ENCODE measurements around the gene SMPD2.

Gene SMPD2

GRCh38 chr6:109448615-109449014 is 8.1 kb downstream of the SMPD2 start:
- no peaks in the 10 kb centered on the region for H3K9me3 ChIP-seq (ENCODE audit: control insufficient read depth, low read length)
- H3K9ac ChIP-seq (ENCODE audit: low read length) = no peak overlapping the region
- H3K36me3 ChIP-seq (ENCODE audit: control insufficient read depth, insufficient read depth, low read length) = peaks cover 4% of the 10 kb centered on the region
- H3K4me1 ChIP-seq (ENCODE audit: control insufficient read depth, insufficient read depth, low read length) = peaks cover 13% of the 10 kb centered on the region
- H3K4me3 ChIP-seq (ENCODE audit: low read length) = no peak overlapping the region
- H3K27me3 ChIP-seq (ENCODE audit: control insufficient read depth, insufficient read depth, low read length) = no peaks in the 10 kb centered on the region

DNA sequence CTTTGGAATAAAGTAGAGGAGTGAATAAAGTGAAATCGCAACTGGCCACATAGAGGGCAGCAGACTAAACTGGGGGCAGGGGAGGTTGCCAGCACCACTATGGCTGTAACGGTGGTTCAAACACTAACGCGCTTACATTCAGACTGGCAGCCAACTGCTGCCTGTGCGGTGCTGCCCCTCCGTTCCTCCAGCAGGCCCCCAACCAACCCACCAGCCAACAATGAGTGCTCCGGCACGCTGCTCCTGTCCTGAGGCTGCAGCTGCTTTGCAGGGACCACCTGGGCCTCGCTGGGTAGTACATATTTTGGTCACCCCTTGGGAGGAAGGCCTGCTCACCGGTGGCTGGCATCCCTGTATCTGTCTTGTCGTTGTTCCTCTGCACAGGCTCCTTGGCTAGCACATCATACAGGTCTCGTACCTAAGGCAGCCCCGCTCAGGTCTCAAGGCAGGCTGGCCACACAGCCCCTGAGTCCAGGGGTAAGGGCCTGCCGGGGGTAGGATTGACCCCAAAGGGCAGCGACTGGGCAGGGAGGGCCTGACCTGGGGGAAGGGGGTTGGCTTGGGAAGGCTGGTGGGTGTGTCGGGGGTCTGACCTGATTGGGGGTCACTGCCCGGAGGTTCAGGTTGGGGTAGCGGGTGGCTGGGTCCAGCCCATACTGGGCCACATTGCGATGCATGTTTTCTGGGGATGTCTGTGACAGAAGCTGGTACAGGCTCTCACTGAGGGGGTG is 8.7 kb downstream of the SMPD2 start:
- no peak overlapping the region for H3K4me3 ChIP-seq (ENCODE audit: low read length)
- H3K27me3 ChIP-seq (ENCODE audit: control insufficient read depth, insufficient read depth, low read length) = no peaks in the 10 kb centered on the region
- H3K36me3 ChIP-seq (ENCODE audit: control insufficient read depth, insufficient read depth, low read length) = peaks cover 4% of the 10 kb centered on the region
- H3K4me1 ChIP-seq (ENCODE audit: control insufficient read depth, insufficient read depth, low read length) = peaks cover 18% of the 10 kb centered on the region
- H3K9me3 ChIP-seq (ENCODE audit: control insufficient read depth, low read length) = no peaks in the 10 kb centered on the region
- H3K9ac ChIP-seq (ENCODE audit: low read length) = no peak overlapping the region

DNA sequence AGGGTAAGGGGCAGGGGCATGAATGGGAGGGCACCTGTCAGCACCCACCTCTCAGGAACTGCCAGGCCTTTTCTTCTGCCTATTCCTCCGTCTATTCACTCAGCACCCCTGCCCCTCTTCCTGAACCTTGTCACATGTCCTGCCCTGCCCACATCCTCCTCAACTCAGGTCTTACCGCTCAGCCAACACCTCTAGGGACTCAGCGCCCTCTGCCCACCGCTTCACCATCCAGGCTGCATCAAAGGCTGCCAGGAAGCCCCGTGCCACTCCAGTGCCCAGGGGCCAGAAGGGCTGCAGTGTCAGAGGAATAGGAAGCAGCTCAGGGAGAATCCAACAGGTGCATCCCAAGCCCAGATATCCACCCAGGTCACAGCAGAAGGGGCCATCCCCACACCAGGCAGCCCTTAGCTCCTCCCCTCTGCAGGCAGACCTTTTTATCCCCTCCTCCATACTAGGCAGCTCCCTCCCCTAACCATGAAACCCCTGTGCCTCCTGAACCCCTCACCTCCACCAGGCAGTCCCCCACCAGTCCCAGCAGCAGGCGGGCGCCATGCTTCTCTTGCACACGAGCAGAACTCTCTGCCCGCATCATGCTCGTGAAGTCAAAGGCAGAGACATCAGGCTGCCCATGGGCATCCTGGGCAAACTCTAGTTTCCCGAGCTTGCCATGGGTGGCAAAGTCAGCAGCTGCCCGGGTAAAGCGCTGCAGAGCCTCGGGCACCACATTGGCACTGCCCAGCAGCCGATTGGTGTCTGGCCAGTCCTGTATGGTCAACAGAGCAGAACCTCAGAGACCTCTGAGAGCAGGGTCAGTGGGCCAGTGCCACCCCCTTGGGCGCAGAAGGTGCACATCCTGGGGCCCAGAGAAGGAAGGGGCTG is 9.5 kb downstream of the SMPD2 start:
- Histone ChIP-seq H3K36me3 (ENCODE audit: control insufficient read depth, insufficient read depth, low read length) (peaks cover 4% of the 10 kb centered on the region), H3K4me3 (ENCODE audit: low read length) (no peak overlapping the region), H3K9ac (ENCODE audit: low read length) (no peak overlapping the region), H3K4me1 (ENCODE audit: control insufficient read depth, insufficient read depth, low read length) (peaks cover 26% of the 10 kb centered on the region), H3K27me3 (ENCODE audit: control insufficient read depth, insufficient read depth, low read length) (no peaks in the 10 kb centered on the region), H3K9me3 (ENCODE audit: control insufficient read depth, low read length) (no peaks in the 10 kb centered on the region)

- peaks cover 4% of the 10 kb centered on the region for H3K36me3 ChIP-seq (ENCODE audit: control insufficient read depth, insufficient read depth, low read length)
- H3K9ac ChIP-seq (ENCODE audit: low read length) = no peak overlapping the region
- H3K27me3 ChIP-seq (ENCODE audit: control insufficient read depth, insufficient read depth, low read length) = no peaks in the 10 kb centered on the region
- H3K4me3 ChIP-seq (ENCODE audit: low read length) = no peak overlapping the region
- H3K4me1 ChIP-seq (ENCODE audit: control insufficient read depth, insufficient read depth, low read length) = peaks cover 25% of the 10 kb centered on the region
- H3K9me3 ChIP-seq (ENCODE audit: control insufficient read depth, low read length) = no peaks in the 10 kb centered on the region
Measured at GRCh38 chr6:109450801-109451200, 10.3 kb downstream of the SMPD2 start.

DNA sequence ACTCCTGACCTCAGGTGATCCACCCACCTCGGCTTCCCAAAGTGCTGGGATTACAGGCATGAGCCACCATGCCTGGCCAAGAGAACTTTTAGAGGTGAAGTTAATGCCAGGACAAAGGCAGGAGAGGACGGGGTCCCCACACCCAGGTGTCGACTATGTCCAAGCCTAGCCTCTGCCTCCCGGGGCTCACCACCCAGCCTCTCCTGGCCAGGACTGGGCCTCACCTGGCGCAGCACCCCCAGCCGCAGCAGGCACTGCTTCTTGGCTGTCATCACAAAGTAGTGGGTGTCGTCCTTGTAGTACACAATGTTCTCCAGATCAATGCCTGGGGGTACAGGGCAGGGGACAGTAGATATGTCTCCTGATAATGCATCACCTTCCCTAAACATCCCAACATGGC is 10.9 kb downstream of the SMPD2 start:
- Histone ChIP-seq H3K27me3 (ENCODE audit: control insufficient read depth, insufficient read depth, low read length) (no peaks in the 10 kb centered on the region), H3K4me1 (ENCODE audit: control insufficient read depth, insufficient read depth, low read length) (peaks cover 22% of the 10 kb centered on the region), H3K9ac (ENCODE audit: low read length) (no peak overlapping the region), H3K4me3 (ENCODE audit: low read length) (no peak overlapping the region), H3K9me3 (ENCODE audit: control insufficient read depth, low read length) (no peaks in the 10 kb centered on the region), H3K36me3 (ENCODE audit: control insufficient read depth, insufficient read depth, low read length) (peaks cover 4% of the 10 kb centered on the region)

- Histone ChIP-seq H3K4me3 (ENCODE audit: low read length) (no peak overlapping the region), H3K27me3 (ENCODE audit: control insufficient read depth, insufficient read depth, low read length) (no peaks in the 10 kb centered on the region), H3K9me3 (ENCODE audit: control insufficient read depth, low read length) (no peaks in the 10 kb centered on the region), H3K9ac (ENCODE audit: low read length) (no peak overlapping the region), H3K4me1 (ENCODE audit: control insufficient read depth, insufficient read depth, low read length) (peaks cover 28% of the 10 kb centered on the region), H3K36me3 (ENCODE audit: control insufficient read depth, insufficient read depth, low read length) (peaks cover 4% of the 10 kb centered on the region)
Measured at GRCh38 chr6:109452181-109452580, 11.7 kb downstream of the SMPD2 start.

- peaks cover 4% of the 10 kb centered on the region for H3K36me3 ChIP-seq (ENCODE audit: control insufficient read depth, insufficient read depth, low read length)
- H3K4me1 ChIP-seq (ENCODE audit: control insufficient read depth, insufficient read depth, low read length) = peaks cover 35% of the 10 kb centered on the region
- H3K9ac ChIP-seq (ENCODE audit: low read length) = no peak overlapping the region
- H3K9me3 ChIP-seq (ENCODE audit: control insufficient read depth, low read length) = no peaks in the 10 kb centered on the region
- no peaks in the 10 kb centered on the region for H3K27me3 ChIP-seq (ENCODE audit: control insufficient read depth, insufficient read depth, low read length)
- no peak overlapping the region for H3K4me3 ChIP-seq (ENCODE audit: low read length)
Measured at GRCh38 chr6:109453156-109453555, 12.6 kb downstream of the SMPD2 start.

DNA sequence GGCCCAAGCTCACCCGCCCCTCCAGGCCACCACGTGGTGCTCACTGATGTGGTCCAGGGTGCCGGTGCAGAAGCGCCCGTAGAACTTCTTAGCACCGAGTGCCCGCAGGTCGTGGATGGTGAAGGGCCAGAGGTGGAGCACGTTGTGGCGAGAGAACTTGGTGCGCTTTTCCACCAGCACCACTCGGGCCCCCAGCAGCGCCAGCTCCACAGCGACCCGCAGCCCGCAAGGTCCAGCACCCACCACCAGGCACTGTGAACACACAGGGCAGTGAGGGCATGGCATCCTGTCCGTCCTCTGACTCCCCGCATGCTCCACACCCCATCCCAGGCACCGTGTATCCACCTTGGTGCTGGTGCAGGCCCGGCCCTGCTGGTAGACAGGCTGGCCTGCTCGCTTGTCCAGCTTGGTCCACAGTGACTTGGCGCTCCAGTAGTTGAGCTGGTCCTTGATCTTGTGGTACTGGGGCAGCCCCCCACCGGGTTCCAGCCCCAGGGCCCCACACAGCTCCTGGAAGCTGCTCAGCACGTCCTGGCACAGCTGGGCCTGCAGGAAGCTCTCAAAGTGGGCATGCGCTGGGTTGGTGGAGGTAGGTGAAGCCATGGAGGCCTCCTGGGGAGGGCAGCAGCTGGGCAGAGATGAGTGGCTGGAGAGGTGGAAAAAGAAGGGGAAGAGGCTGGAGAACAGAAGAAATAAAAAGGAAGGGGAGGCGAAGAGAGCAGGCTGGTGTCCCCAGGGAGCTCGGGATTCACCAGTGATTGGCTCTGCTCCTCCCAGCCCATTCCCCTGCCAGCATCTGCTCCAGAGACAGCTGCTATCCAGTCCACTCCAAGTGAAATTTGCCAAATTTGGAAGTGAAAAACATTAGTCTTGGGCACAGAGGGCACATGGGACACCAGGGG is 13.3 kb downstream of the SMPD2 start:
- Histone ChIP-seq H3K4me3 (ENCODE audit: low read length) (no peak overlapping the region), H3K36me3 (ENCODE audit: control insufficient read depth, insufficient read depth, low read length) (peaks cover 4% of the 10 kb centered on the region), H3K9ac (ENCODE audit: low read length) (peak overlapping the region; percentile 22), H3K27me3 (ENCODE audit: control insufficient read depth, insufficient read depth, low read length) (no peaks in the 10 kb centered on the region), H3K4me1 (ENCODE audit: control insufficient read depth, insufficient read depth, low read length) (peaks cover 38% of the 10 kb centered on the region), H3K9me3 (ENCODE audit: control insufficient read depth, low read length) (no peaks in the 10 kb centered on the region)

- Histone ChIP-seq H3K9me3 (ENCODE audit: control insufficient read depth, low read length) (no peaks in the 10 kb centered on the region), H3K4me1 (ENCODE audit: control insufficient read depth, insufficient read depth, low read length) (peaks cover 44% of the 10 kb centered on the region), H3K36me3 (ENCODE audit: control insufficient read depth, insufficient read depth, low read length) (peaks cover 4% of the 10 kb centered on the region), H3K9ac (ENCODE audit: low read length) (peak overlapping the region; percentile 77), H3K27me3 (ENCODE audit: control insufficient read depth, insufficient read depth, low read length) (no peaks in the 10 kb centered on the region), H3K4me3 (ENCODE audit: low read length) (peak overlapping the region; percentile 57)
Measured at GRCh38 chr6:109454496-109455436, 14.2 kb downstream of the SMPD2 start.

DNA sequence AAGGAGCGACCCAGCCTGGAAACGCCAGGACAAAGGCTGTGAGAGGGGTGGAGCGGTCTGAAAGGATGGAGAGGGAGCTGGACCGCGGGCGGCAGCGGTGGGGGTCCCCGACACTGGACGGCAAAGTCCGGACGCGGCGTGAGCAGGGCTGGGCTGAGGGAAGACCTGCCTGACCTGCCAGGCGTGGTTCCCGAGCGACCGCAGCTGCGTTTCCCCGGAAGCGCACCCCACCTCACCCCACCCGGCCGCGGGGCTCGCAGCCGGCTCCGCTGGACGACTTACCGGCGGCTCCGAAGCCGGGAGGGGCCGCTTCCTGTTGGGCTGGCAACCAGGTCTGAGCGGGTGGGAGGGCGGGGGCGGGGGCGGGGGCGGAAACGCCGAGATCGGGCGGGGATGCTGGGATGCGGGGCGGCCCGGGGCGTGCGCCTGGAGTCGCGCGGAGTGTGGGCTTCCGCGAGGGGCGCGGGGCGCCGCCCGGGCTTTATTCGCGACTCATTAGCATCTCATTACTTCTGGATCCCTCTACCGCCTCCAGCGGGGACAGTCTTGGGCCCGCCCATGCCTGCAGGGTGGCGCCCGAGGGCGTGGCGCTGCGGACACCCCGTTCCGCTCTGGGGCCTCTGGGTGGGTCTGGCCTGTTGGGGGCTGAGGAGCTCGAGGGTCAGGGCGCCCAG is 15.1 kb downstream of the SMPD2 start, which contains the start of gene MICAL1:
MICAL1 (minus strand) TSS at position 336 of the 674 bp plus-strand sequence. CDS start 1,576 bp downstream, outside the sequence.
- Histone ChIP-seq H3K9ac (ENCODE audit: low read length) (peak within 1 kb of the TSS; percentile 77), H3K27me3 (ENCODE audit: control insufficient read depth, insufficient read depth, low read length) (no peaks in the 10 kb centered on the region), H3K36me3 (ENCODE audit: control insufficient read depth, insufficient read depth, low read length) (peaks cover 4% of the 10 kb centered on the region), H3K9me3 (ENCODE audit: control insufficient read depth, low read length) (no peaks in the 10 kb centered on the region), H3K4me3 (ENCODE audit: low read length) (peak within 1 kb of the TSS; percentile 58), H3K4me1 (ENCODE audit: control insufficient read depth, insufficient read depth, low read length) (peaks cover 47% of the 10 kb centered on the region)
